ENCODE measurements around the gene CTU2.

DNA sequence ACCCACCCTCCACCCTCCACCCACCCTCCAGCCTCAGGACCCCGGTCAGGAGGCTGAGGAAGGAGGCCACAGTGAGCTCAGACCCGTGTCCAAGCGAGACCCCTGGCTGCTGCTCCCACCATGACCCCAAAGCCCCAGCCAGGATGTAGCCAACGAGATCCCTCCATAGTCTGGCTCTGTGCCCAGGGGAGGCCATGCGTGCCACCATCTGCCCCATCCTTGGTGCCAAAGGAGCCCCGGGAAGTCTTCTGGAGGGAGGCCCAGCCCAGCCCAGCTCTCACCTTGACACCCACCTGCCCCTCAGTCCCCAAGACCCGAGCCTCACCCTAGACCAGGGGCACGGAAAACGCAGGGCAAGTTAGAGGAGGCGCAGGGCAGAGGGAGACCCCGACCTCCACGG lies 44.6 kb downstream of the CTU2 start:
- TF ChIP-seq BACH2 (CRISPR knock-in tag; IDR thresholded peaks at IDR 0.05; ENCODE audit: borderline replicate concordance), result no peak
- TF ChIP-seq, protein P1, sequence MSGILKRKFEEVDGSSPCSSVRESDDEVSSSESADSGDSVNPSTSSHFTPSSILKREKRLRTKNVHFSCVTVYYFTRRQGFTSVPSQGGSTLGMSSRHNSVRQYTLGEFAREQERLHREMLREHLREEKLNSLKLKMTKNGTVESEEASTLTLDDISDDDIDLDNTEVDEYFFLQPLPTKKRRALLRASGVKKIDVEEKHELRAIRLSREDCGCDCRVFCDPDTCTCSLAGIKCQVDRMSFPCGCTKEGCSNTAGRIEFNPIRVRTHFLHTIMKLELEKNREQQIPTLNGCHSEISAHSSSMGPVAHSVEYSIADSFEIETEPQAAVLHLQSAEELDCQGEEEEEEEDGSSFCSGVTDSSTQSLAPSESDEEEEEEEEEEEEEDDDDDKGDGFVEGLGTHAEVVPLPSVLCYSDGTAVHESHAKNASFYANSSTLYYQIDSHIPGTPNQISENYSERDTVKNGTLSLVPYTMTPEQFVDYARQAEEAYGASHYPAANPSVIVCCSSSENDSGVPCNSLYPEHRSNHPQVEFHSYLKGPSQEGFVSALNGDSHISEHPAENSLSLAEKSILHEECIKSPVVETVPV (CRISPR knock-in tag; IDR thresholded peaks at IDR 0.05), result no peak
